Colonic mucosa (tissue), 4 donors: ENCODE data around the gene SH3RF1. TPM values are rescaled to one million over a fixed set of nuclear protein-coding genes. Genes with fewer than 3 reads are reported as not detected.
A peak's percentile ranks its signal among the peaks of the same experiment; 100 is the strongest.

Source experiments
- DNase-seq: peaks from one replicate; pipeline ENCODE4 v3.0.0-alpha.2; 2020
- H3K27ac ChIP-seq: fragments of 200-600 bp; one replicate; pipeline ENCODE4 v1.8.0; 2021
- H3K27me3 ChIP-seq: fragments of 200-600 bp; one replicate; pipeline ENCODE4 v1.8.0; 2021
- H3K36me3 ChIP-seq: fragments of 200-600 bp; one replicate; pipeline ENCODE4 v1.8.0; 2021
- H3K4me1 ChIP-seq: fragments of 200-600 bp; one replicate; pipeline ENCODE4 v1.8.0; 2021; ENCODE audit warnings: mild to moderate bottlenecking
- H3K4me3 ChIP-seq: fragments of 200-600 bp; one replicate; pipeline ENCODE4 v1.8.0; 2021
- H3K9ac ChIP-seq, 2 donors: one replicate each; pipeline ENCODE4 v1.7.0; 2013; ENCODE audit warnings: control low read depth in 2 of 2, low read depth in 2 of 2, low read length in 2 of 2
- H3K9me3 ChIP-seq: fragments of 200-600 bp; one replicate; pipeline ENCODE4 v1.8.0; 2021
- CTCF ChIP-seq: fragments of 200-600 bp; IDR thresholded peaks from one replicate; pipeline ENCODE4 v1.8.0; 2022; ENCODE audit warnings: antibody characterized with exemption, mild to moderate bottlenecking
- intact Hi-C: fragments of 100-400 bp; cut with DNase I; formaldehyde crosslinking; loops from one replicate; pipeline ENCODE4 v1.14.1; 2022
- total RNA-seq, 2 donors: library from RNA; stranded (reverse); fragmentation: NEBNext Ultra II Directional in 1 of 2; extraction: Animal tissue kit (Norgen Biotek cat#: 25700) in 1 of 2; gene quantifications; one replicate each; pipeline ENCODE4 v1.2.1, GENCODE V29; 2021
- donor health status: healthy.
- donor health status: DM: no; HTN: no; CAD: no.
- donor health status: DM: no; HTN: no; CAD: no.

SH3RF1 gene
- total RNA-seq, 2 donors from 2014 or later, result 50.2 to 77.1 TPM

DNA sequence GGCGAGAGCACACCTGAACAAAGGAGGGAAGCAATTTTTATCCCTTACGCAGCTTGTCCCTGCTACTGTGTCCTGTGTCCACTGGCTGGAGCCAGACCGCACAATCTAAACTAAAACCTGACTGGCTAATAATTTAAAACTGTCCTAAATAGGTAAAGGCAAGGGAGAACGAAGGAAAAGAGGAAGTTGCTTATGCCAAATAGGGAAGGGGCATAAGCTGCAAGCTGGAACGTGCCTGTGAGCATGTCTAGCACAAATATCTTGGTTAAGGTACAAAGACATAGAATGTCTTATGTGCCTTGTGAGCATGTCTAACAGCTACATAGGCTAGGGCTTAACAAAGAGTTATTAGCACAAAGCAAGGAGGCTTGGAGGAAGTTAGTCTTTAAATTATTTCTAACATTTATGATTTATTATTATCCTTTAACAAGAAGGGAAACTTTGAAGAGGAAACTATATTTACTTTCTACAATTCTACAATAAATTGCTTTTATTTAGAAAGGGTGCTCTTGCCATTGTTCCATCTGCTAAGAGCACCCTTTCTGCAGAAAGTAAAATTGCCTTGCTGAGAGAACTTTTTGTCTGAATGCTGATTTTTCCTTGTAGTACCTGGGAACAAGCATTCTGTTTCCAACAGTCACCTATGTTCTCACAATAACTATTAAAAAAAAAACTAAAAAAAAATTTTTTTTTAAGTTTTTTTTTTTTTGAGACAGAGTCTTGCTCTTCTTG lies 180.1 kb downstream of the SH3RF1 start:
- no peak for TF ChIP-seq CTCF

GRCh38 chr4:169089004-169089403 lies 181.8 kb downstream of the SH3RF1 start:
- intact Hi-C loops, result no loop called here
- no peak for TF ChIP-seq CTCF

More for the DNA sequence above, 180.1 kb downstream of the SH3RF1 start:
- H3K27ac ChIP-seq, result no peak overlapping the region
- no peaks in the 10 kb centered on the region for H3K9me3 ChIP-seq
- H3K4me1 ChIP-seq, result no peaks in the 10 kb centered on the region
- H3K9ac ChIP-seq, result no peak overlapping the region
- DNase-seq, result no peak
- intact Hi-C loops, result no loop called here
- H3K27me3 ChIP-seq, result no peaks in the 10 kb centered on the region
- H3K36me3 ChIP-seq, result no peaks in the 10 kb centered on the region
- no peak overlapping the region for H3K4me3 ChIP-seq

GRCh38 chr4:169084954-169085353 lies 185.8 kb downstream of the SH3RF1 start:
- no peaks in the 10 kb centered on the region for H3K36me3 ChIP-seq
- H3K4me3 ChIP-seq, result no peak overlapping the region
- no peak for TF ChIP-seq CTCF
- H3K27me3 ChIP-seq, result no peaks in the 10 kb centered on the region
- DNase-seq, result no peak
- H3K27ac ChIP-seq, result no peak overlapping the region
- no peaks in the 10 kb centered on the region for H3K9me3 ChIP-seq
- intact Hi-C loops, result no loop called here
- no peak overlapping the region for H3K9ac ChIP-seq
- no peaks in the 10 kb centered on the region for H3K4me1 ChIP-seq

More at GRCh38 chr4:169089004-169089403, 181.8 kb downstream of the SH3RF1 start:
- H3K27ac ChIP-seq, result no peak overlapping the region
- H3K9me3 ChIP-seq, result no peaks in the 10 kb centered on the region
- no peak overlapping the region for H3K9ac ChIP-seq
- no peak overlapping the region for H3K4me3 ChIP-seq
- no peaks in the 10 kb centered on the region for H3K36me3 ChIP-seq
- no peak for DNase-seq
- no peaks in the 10 kb centered on the region for H3K27me3 ChIP-seq
- H3K4me1 ChIP-seq, result no peaks in the 10 kb centered on the region

DNA sequence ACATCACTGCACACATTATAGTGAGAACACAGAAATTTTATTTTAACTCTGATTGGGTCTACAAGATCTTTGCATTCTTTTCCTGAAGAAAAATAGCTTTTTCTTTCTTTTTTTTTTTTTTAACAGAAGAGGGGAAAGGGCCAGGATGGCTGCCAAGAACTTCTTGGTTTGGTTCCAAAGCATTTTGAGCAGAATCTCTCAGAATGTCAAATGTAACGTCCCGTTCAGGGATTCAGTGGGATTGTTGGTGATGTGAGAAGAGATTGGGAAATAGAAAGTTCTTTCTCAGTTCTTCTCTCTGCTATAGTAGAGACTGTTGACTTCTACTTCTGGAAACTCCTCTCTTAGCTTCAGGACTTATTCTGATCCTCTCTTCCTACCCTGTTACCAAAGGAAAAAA lies 189.8 kb downstream of the SH3RF1 start:
- no peak overlapping the region for H3K27ac ChIP-seq
- no peaks in the 10 kb centered on the region for H3K27me3 ChIP-seq
- no peak overlapping the region for H3K9ac ChIP-seq
- intact Hi-C loops, result no loop called here
- no peak for TF ChIP-seq CTCF
- H3K9me3 ChIP-seq, result no peaks in the 10 kb centered on the region
- no peak for DNase-seq
- no peaks in the 10 kb centered on the region for H3K4me1 ChIP-seq
- H3K4me3 ChIP-seq, result no peak overlapping the region
- H3K36me3 ChIP-seq, result no peaks in the 10 kb centered on the region

GRCh38 chr4:169079942-169080827 lies 190.6 kb downstream of the SH3RF1 start:
- no peak overlapping the region for H3K4me3 ChIP-seq
- H3K27me3 ChIP-seq, result no peaks in the 10 kb centered on the region
- DNase-seq, result peak; percentile 29
- no peak overlapping the region for H3K9ac ChIP-seq
- no peaks in the 10 kb centered on the region for H3K9me3 ChIP-seq
- H3K27ac ChIP-seq, result no peak overlapping the region
- no peaks in the 10 kb centered on the region for H3K36me3 ChIP-seq
- intact Hi-C loops, result no loop called here
- no peaks in the 10 kb centered on the region for H3K4me1 ChIP-seq
- TF ChIP-seq CTCF, result no peak
